GM18909 (cell line): ENCODE results near the gene MINDY3.
"Not testable (repeated sequence)": the region's sequence is repeated elsewhere in the genome, so short reads cannot be mapped to it uniquely, and the experiment has no call there.

Experiments
- ATAC-seq: cut with Tn5 transposase; IDR thresholded peaks from one replicate; pipeline ENCODE4 v1.9.1; 2021; ENCODE audit warnings: mild to moderate bottlenecking; ENCODE audit not compliant: unreplicated experiment, poor library complexity

Gene MINDY3

GRCh38 chr10:15783941-15784636 is 76.2 kb downstream of the MINDY3 start:
- ATAC-seq, result no peak

GRCh38 chr10:15782851-15783250 is 77.5 kb downstream of the MINDY3 start:
- ATAC-seq, result no peak

- ATAC-seq, result no peak
Observed at GRCh38 chr10:15781381-15781960, 78.8 kb downstream of the MINDY3 start.

GRCh38 chr10:15780353-15781135 is 79.8 kb downstream of the MINDY3 start:
- ATAC-seq, result no peak

- ATAC-seq, result no peak
Observed at GRCh38 chr10:15775513-15775912, 84.8 kb downstream of the MINDY3 start.

GRCh38 chr10:15774534-15774933 is 85.8 kb downstream of the MINDY3 start:
- not testable (repeated sequence) for ATAC-seq

GRCh38 chr10:15764892-15765454 is 95.3 kb downstream of the MINDY3 start:
- no peak for ATAC-seq

- ATAC-seq, result no peak
Observed at GRCh38 chr10:15763006-15763405, 97.3 kb downstream of the MINDY3 start.

GRCh38 chr10:15762239-15762638 is 98.1 kb downstream of the MINDY3 start:
- ATAC-seq, result not testable (repeated sequence)

GRCh38 chr10:15761224-15761623 is 99.1 kb downstream of the MINDY3 start:
- not testable (repeated sequence) for ATAC-seq

- no peak for ATAC-seq
Observed at GRCh38 chr10:15760681-15761080, 99.6 kb downstream of the MINDY3 start.

- ATAC-seq, result no peak
Observed at GRCh38 chr10:15759265-15759664, 101.0 kb downstream of the MINDY3 start.

- no peak for ATAC-seq
Observed at GRCh38 chr10:15758618-15759017, 101.7 kb downstream of the MINDY3 start.

GRCh38 chr10:15754937-15755336 is 105.4 kb downstream of the MINDY3 start:
- ATAC-seq, result no peak

- no peak for ATAC-seq
Observed at GRCh38 chr10:15751046-15751445, 109.3 kb downstream of the MINDY3 start.

- no peak for ATAC-seq
Observed at GRCh38 chr10:15748126-15748525, 112.2 kb downstream of the MINDY3 start.

GRCh38 chr10:15747632-15748031 is 112.7 kb downstream of the MINDY3 start:
- ATAC-seq, result no peak

- ATAC-seq, result no peak
Observed at GRCh38 chr10:15745751-15746150, 114.6 kb downstream of the MINDY3 start.

- ATAC-seq, result no peak
Observed at GRCh38 chr10:15744217-15744865, 116.0 kb downstream of the MINDY3 start.

- no peak for ATAC-seq
Observed at GRCh38 chr10:15743443-15743842, 116.9 kb downstream of the MINDY3 start.

GRCh38 chr10:15742836-15743235 is 117.5 kb downstream of the MINDY3 start:
- no peak for ATAC-seq
